HG02885 (cell line): Measurements from ENCODE around the gene WHRN.

Experiments
- ATAC-seq: cut with Tn5 transposase; IDR thresholded peaks from one replicate; pipeline ENCODE4 v1.9.1; 2021; ENCODE audit warnings: mild to moderate bottlenecking; ENCODE audit not compliant: unreplicated experiment, poor library complexity

Gene WHRN

DNA sequence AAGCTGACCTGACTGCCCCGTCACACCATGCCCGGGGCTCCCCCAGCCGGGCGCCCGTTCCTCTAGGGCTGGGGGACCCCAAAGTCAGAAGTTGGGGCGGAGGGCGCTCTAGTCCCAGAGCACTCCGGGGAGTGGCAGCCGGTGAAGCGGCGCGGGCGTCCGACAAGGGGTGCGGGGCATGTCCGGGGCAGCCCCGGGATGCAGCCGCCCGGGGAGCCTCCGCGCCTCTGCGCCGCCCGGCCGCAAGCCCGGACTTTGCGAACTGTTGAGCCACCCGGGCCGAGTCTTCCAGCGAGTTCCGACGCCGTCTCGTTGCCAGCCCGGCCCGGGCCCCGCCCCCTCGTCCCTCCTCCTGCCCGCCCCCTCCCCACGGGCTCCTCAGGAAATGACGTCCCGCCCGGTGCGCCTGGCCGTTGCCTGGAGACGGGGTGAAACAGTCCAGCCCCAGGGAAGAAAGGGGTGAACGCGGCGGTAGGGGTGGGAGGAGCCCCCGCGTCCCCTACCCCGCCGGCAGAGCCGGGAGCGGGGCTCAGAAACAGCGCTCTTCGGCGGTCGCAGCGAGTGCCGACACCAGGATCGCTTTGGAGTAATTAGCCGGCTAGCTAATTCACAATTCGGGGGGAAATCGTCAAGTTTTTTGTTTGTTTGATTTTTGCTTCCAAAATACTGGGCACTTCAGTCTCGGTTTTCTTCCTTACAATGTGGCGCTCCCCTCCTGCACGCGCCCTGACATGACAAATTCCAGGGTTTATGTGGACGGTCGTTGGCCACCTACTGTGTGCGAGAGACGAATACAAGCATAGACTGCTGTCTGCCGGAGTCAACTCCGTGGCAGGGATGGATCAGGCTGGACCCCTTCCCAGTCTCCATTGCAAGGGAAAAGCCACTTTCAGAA, at the start of gene WHRN:
WHRN (minus strand) TSS at position 287 of the 895 bp plus-strand sequence. CDS start 672 bp downstream, outside the sequence.
- ATAC-seq = peak; percentile 86

DNA sequence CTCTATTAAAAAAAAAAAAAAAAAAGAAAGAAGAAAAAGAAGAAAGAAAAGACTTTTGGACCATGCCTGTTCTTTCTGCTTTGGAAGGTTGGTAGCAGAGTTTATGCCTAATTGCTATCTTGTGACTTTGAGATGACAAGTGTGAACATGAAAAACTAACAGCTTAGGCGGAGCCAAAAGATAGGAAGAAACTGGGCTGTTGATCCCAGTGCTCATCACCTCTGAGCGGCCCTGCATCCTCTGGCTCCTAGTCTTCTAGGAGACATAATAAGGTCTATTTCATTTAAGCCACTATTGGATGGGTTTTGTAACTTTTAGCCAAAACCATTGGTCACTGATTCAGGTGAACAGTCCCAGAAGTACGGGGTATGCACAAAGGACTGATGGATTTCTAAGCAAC, 47.9 kb upstream of the WHRN start:
- no peak for ATAC-seq

DNA sequence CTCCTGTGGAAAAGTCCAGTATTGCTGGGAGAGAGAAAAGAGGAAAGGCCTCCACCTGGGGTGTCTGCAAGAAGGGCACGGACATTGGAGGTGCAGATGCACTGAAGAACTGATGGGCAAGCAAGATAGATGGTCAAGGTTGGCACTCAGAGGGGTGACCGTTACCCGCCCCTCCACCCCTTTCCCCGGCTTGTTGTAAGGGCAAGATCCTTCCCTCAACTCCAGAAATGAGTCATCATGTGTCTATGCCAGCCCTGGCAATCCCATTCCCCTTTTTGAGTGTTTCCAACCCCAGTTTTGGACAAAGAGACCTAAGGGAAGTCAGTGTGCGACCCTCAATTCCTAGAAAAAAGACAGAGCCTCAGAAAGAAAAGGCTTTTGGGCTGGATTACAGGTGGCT, 47.4 kb upstream of the WHRN start:
- ATAC-seq = no peak

DNA sequence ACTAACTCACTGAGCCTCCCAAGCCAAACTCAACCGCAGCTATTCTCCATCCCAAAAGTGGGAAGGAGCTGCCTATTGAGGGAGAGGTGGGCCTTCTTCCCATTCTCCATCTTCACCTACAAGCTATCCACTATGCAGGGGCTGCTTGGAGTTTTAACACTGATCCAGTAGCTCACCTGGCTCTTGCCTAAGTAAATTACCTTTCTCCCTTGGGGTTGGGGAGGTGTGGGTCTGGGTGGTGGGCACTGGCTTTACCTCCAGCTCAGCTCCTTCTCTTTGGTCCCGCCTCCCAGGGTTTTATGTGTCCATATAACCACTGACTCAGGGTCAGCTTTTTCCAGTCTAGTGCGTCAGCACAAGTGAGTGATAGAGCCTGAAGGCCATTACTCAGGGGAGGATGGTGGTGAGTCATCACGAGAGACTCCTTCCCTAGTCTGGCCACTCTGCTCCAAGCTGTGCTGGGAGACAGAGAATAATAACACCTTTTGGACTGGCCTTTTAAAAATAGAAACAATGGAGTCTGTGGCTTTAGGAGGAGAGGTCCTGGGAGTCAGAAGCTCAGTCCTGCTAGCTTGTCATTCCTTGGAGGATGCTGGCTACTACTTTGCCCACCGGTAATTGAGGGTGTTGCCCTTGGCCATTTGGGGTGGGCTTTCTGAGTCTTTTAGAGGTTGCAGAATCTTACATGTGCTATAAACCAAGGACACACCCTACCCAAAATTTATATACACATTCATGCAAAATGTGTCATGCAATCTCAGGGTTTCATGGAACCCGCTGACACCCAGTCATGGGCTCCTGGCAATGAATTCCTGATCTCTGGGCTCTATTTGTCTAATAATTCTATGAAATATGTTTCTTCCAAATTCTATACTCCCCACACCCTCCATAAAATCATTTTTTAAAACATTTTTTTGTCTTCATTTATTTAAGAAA, 46.7 kb upstream of the WHRN start:
- no peak for ATAC-seq

DNA sequence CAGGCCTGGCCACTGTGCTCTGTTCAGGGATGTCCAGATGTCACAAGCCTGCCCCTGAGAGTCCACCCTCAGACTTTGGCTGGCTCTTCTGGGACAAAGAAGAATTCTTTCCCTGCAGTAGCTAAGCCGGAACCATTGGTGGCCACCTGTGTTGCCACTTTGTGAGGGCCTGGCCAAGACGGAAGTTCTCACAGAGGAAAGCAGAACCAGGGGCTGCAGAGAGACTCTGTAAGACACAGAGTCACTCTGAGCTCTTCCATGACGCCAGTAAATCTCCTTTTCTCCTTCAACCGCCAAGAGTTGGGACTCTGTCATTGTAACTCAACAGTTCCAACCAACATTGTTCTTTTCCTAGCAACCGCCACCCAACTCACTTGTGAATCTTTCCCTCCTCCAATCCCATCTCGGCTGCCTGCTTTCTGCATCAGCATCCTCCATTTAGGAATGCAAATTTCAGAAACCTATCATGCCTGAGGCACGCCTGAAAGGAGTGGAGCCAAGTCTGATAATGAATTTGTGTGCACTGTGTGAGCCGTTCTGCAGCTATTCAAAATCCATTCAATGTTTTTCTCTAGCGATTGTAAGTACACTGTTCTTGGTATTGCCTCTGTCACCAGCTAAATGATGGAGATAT, 44.5 kb upstream of the WHRN start:
- ATAC-seq = no peak

DNA sequence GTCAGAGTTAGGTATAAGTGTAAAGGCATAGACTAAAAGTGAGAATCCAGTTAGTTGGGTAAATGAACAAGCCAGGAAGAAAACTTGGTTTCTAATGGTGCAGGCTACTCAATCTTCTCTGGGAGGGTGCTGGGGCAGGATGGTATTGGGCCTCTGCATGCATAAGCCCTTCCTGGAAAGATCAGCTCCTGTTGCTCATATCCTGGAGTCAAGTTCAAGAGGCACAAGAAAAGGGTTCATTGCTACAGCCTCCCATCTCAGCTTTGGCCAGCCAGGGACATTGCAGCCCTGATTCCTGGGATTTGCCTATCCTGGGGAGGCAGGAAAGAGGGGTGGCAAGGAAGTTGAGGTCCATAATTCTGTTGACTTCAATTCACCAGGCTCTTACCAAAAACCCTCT, 41.6 kb upstream of the WHRN start:
- no peak for ATAC-seq

DNA sequence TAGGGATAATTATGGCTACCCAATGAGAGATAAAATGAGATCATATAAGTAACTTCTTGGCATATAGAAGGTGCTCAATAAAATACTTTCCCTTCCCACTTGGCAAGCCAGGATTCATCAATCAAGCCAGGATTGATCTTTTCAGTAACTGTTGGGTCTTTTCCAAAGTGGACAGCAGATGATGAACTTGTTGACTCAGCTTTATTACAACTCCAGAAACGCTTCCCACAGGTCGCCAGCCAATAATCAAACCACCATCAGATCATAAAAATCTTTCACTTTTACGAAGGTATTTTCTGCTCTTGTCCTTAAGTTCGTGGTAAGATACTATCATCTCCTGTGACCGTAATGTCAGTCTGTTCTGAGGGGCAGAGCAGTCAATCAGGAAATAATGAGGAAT, 39.8 kb upstream of the WHRN start:
- no peak for ATAC-seq

DNA sequence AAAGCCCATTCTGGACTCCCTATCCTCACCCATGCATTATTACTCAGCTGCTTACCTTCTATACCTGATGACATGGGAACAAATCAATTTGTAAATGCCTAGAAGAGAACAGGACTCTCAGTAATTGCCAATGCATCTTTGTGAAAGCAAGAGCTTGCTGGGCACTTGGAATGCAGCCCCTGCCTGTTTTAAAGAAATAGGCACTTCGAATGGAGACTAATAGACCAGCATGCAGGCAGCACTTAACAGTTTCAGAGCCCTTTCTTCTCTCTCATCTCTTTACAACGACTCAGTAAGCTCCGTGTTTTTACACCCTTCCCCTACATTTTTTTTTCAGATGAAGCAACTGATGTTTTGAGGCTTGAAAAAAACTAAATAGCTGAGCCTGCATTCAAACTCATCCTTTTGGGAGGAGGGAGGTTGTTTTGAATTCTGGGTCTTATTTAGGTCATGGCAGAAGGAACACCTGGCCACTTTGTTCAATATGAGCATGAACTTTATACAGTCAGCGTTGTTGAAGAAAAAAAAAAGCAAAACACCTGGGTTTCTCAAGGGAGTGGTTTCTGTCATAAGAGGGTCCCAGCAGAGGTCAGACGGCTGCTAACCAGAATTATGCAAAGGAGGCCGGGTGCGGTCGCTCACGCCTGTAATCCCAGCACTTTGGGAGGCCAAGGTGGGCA, 34.6 kb upstream of the WHRN start:
- no peak for ATAC-seq

DNA sequence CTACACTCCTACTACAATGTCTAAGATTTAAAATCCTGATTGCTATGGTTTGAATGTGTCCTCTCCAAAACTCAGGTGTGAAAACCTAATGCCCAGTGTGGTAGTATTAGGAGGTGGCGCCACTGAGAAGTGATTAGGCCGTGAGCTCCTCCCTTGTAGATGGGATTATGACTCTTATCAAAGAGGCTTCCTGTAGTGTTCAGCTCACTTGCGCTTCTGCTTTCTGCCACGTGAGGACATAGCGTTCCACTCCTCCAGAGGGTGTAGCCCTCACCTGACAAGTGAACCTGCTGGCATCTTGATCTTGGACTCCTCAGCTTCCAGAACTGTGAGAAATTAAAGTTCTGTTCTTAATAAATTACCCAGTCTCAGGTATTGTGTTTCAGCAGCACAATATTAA, 33.0 kb upstream of the WHRN start:
- ATAC-seq = peak; percentile 62

DNA sequence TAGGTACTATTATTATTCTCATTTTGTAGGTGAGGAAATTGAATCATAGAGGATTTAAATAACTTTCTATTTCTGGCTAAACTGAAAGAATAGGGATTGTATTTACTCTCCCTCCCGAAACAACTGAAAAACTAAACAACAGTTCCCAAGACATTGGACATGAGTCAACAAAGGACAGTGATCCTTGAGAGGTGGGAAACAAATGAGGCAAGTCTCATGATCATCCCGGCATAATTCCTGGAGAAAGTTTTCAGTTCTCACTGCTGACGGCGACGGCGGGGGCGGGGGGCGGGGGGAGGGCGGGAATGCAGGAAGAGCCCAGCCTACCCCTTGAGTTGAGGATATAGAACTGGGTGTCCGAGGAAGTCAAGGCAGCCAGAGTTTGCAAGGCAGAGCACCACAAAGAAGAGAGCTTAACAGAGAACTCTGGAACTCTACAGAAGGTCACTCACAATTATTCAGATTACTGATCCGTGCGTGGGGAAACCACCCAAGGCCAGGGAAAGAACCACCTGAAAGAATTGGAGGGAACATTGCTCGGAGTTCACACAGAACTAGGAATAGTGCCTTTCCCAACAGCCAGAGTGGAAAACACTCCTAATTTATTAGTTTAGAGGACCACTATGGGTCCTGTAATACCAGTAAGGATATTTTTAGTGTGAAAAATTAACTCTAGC, 27.4 kb upstream of the WHRN start:
- no peak for ATAC-seq

DNA sequence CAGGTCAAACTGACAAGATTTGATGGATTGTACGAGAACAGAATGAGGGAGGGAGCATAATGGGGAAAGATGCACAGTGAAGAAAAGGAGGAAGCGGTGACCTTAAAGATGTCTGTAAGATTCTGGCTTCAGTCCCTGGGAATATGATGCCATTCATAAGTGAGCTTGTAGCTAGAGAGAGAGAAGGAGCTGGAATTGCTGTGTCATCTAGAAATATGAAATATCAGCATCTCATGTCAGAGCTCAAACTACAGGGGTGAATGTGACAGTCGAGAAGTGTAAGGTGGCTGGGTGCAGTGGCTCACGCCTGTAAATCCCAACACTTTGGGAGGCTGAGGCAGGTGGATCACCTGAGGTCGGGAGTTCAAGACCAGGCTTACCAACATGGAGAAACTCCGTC, 24.0 kb upstream of the WHRN start:
- no peak for ATAC-seq

DNA sequence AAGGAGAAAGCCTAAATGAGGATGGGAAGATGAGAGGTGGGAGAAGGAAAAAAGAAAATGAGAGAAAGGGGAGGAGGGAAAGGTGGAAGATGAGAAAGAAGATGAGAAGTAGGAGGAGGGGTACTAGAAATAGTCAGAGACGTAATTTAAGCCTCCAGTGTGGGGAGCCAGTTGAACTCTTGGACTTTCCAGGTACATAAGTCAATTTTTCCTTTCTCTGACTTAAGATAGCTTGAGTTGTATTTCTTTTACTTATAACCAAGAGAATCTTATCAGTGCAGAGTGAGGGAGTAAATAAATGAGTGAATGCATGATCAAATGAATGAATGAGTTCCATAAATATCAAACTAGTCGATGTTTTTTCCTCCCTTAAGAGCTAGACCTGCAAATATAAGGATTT, 21.5 kb upstream of the WHRN start:
- no peak for ATAC-seq

DNA sequence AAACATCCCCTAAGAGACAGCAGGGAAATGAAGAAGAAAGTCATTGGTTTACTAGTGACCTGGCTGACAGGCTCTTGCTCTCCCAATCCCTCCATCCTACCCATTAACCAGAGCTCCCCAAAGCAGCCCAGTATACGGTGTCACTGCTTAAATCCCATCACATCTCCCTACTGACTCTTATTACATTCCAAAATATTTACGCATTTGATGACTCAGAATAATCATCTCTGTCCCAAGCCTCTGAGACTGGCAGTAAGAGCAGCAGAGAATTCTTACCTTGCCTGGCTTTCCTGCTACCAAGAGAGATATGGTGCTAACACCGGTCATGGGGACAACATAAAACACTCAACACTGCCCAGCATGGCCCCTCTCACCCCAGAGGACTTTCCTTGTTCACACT, 20.2 kb upstream of the WHRN start:
- ATAC-seq = no peak

DNA sequence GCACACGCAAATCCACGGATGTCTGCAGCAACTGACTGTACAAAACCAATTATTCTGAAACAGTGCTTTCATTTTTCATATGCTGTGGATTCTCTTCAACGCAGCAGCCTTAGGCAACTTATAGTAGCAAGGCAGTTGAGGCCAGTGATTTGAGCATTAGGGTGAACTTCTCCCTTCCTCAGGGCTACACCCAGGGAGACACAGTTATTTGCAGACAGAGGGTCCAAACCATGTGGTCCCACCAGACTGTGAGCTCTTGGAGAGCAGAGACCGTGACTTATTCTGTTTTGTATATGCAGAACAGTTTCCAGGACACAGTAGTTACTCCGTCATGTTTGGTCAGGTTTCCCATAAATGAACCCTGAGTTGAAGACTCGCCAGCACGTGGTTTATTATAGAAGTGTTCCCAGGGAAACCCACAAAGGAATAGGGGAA, 19.0 kb upstream of the WHRN start:
- no peak for ATAC-seq

DNA sequence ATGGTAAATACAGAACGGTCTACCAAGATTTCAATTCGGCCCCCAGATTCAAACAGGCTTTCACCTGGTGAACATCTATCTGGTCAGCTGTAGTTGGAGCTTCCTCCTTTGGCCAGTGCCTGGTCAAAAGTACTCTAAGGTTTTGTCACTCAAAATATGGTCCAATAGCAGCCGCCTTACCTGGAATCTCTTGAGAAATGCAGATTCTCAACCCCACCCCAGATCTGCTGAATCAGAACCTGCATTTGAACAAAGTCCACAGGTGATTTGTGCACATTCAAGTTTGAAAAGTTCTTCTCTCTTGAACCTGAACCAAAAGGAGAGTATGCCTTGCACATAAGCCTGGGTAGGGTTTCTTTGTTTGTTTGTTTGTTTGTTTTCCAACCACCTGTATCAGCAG, 17.6 kb upstream of the WHRN start:
- no peak for ATAC-seq

DNA sequence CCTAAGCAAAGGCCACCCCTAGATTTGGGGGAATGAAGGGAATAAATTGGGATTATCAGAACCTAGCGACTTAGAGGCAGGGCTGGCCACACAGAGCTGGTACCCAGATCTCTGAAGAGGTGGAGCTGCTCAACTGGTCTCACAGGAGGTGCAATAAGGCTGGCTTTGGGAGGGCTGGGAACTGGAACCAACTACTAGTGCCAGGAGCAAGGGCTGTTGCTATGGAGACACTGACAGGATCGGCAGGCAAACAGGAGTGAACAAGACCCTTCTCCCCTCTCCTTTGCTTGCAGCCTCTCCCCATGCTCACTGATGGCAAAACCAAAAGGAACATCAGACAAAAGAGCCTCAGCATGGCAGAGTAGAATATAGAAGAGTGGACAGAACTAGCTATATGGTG, 17.0 kb upstream of the WHRN start:
- no peak for ATAC-seq

DNA sequence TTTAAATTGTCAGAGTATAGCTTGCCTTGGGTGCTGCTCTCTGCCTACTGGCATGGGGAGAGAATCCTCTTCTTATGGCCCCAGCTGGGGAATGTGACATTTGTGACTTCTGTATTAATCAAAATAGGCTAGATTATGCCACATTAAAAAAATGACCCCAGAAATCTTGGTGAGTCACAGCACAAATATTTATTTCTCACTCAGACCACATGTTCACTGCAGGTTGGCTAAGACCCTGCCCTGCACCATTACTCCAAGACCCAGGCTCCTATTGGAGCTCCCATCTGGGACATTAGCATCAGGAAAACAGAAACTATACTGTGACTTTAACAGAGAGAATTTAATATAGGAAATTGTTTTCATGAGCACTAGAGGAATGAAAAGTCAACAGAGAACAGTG, 16.6 kb upstream of the WHRN start:
- ATAC-seq = no peak

DNA sequence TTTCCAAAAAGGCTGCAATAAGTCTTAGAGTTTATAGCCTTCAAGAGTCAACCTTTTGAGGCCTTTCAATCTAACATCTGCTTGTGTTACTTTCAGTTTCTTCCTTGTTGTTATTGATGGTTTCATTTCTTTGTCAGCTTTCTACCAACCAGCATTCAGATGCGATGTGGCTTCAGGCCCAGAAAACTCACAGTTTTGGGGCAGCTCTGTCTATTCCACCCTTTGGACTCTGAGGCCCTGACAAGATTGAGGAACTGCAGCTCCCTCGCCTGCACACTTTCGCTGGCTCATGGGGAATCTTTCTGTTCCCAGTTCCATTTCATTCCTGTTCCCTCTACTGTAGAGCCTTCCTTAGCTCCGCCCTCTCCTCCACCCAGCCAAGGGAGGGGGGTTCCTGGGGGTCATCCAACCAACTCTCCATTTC, 13.3 kb upstream of the WHRN start:
- ATAC-seq = peak; percentile 59

DNA sequence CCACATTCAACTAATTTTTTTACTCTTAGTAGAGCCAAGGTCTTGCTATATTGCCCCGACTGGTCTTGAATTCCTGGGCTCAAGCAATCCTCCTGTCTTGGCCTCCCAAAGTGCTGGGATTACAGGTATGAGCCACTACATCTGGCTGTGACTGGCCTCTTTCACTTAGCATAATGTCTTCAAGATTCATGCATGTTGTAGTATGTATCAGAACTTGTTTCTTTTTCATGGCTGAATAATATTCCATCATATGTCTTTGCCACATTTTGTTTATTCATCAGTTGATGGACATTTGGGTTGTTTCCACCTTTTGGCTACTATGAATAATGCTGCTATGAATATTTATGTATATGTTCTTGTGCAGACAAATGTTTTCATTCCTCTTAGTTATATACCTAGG, 12.8 kb upstream of the WHRN start:
- ATAC-seq = no peak

DNA sequence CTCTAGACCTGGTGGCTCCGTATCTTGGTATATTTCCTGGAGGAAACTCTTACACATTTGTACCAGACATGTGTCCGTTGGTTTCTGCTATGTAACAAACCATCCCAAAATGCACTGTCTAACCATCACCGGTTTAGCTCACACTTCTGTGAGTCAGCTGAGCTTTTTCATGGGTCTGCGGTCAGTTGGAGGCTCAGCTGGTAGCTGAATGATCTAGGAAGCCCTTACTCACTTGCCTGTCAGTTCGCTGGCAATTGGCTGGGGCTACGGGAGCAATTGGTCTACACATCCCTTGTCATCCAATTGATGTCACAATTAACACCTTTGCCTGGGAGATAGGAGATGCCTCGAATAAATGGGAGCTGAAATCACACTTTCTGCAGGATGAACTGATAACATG, 11.6 kb upstream of the WHRN start:
- no peak for ATAC-seq
